SIG-M5 (cell line): ENCODE data around the gene ARSK.

Experiments used
- DNase-seq: peaks from one replicate; lab custom pipeline; 2025; lab: John Stamatoyannopoulos, UW

The ARSK gene

DNA sequence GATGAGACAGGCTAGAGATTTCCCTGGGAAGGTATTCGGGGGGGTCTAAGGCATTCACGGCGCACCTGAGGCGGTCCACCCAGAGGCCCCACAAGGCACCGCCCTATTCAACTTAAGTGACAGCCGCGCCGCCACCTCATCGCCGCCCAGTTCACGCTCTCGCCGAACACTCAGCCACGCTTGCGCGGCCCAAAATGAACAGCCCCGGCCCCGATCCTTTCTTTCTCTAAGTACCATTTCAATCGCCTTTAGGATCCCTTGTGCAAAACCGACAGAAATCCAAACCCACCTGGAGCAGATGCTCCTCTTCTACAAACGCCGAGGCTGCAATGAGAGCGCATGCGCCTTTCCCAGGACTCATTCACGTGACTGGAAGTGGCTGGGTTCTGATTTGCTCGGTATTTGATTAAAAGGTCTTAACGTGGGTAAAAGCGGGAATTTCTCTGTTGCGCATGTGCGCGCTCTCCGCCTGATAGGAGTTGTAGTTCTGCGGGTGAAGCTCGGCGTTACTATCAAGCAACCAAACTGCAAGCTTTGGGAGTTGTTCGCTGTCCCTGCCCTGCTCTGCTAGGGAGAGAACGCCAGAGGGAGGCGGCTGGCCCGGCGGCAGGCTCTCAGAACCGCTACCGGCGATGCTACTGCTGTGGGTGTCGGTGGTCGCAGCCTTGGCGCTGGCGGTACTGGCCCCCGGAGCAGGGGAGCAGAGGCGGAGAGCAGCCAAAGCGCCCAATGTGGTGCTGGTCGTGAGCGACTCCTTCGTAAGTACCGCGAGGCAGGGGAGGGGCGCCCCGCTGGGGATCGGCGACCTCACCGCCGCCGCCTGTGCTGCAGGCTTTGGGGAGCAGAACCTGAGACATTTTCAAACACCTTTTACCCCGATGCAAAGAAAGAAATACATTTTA lies at the start of gene ARSK, which contains the start of gene SKIC3:
Gene ARSK (plus strand): TSS at position 455 of the 902 bp plus-strand sequence. CDS start 178 bp downstream, at position 633.
Gene SKIC3 (minus strand): TSS at position 331 of the 902 bp plus-strand sequence. CDS start 7,827 bp downstream, outside the sequence.
- DNase-seq = peak; percentile 97

DNA sequence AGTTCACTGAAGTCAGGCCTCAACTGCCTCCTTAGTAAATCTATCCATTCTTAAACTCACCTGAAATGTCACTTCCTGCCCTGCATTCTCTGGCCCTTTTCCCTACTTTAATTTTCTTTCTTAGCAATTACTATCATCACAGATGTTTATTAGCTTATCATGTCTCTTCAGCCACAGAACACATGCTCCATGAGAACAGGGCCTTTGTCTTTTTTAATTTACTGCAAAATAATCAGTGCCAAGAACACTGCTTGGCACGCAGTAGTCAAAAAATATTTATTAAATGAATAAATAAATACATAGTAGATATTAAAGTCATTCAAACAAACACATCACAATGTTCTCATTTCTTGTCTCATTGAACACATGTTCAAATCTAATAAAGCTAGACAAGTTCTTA lies 46.4 kb upstream of the ARSK start:
- DNase-seq = no peak

DNA sequence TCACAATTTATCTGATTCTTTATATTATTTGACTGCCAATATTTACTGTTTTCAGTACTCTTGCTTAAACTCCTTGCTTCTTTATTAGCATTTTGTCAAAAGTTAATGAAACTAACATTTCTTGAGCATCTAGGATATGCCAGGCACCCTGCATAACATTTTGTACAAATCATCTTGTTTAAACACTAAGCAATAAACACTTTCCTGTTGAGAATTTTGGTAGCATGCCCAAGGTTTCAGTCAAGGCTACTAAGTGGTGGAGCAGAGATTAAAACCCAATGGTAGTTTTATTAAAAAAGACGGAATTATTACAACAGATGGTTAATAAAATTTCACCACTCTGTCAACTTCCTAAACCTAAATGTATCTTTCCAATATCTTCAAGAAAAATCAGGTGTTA lies 43.3 kb upstream of the ARSK start:
- DNase-seq = no peak

- no peak for DNase-seq
Measured at GRCh38 chr5:95518417-95518816, 36.5 kb upstream of the ARSK start.

GRCh38 chr5:95519151-95519550 lies 35.8 kb upstream of the ARSK start:
- no peak for DNase-seq

GRCh38 chr5:95519681-95520080 lies 35.2 kb upstream of the ARSK start:
- no peak for DNase-seq

- DNase-seq = no peak
Measured at GRCh38 chr5:95520206-95520605, 34.7 kb upstream of the ARSK start.

DNA sequence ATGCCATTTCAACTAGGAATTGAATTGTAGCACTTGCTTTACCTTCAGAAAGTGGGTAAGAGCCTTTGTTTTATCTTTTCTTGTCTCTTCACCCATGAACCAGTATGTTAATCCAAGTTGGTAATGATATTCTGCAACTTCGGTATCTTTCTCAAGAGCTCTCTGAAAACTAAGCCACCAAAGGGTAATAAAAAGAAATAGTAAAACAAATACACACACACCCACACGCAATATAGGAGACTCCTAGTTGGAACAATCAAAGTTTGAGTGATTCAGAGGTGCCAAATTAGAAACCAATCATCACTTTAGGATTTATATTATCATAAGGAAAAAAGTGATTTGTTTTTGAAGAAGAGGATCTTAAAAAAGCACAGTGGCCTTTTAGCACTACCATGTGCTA lies 30.5 kb upstream of the ARSK start:
- DNase-seq = no peak

GRCh38 chr5:95526871-95527270 lies 28.0 kb upstream of the ARSK start:
- DNase-seq = no peak

GRCh38 chr5:95528565-95528964 lies 26.3 kb upstream of the ARSK start:
- no peak for DNase-seq

- DNase-seq = no peak
Measured at GRCh38 chr5:95530416-95530815, 24.5 kb upstream of the ARSK start.

DNA sequence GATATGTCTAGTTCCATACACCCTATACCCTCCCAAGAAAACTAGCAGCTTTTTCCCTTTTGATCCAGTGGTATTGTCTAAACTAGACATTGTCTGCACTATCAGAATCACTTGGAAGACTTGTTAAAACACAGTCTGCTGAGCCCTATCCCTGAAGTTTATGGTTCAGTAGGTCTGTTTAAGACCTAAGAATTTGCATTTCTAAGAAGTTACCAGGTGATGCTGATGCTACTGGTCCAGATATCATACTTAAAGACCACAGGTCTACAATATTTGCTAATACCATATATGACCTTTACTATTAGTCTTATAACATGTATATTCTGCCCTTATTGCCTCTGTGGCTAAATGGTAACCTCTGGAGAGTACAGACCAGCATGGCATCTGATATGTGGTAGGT lies 23.4 kb upstream of the ARSK start:
- DNase-seq = no peak

GRCh38 chr5:95532415-95532814 lies 22.5 kb upstream of the ARSK start:
- no peak for DNase-seq

GRCh38 chr5:95533106-95533505 lies 21.8 kb upstream of the ARSK start:
- no peak for DNase-seq

DNA sequence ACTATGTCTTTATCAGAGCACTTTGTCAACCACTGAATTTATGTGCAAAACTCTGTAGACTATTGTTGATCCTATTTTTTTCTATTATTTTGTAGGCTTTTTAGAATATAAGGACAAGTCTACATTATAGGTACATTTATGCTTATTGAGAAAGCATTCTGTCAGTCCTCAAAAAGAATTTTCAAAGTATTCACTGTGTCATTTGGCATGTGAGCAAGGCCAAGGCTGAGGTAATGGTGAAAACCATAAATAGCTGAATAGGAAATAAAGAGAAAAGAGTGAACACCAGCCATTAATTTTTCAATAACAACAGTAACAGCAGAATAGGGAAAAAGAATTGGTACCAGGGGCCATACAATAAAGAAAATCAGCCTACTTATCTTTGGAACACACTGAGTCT lies 21.1 kb upstream of the ARSK start:
- DNase-seq = no peak

GRCh38 chr5:95537501-95537900 lies 17.4 kb upstream of the ARSK start:
- DNase-seq = no peak

- no peak for DNase-seq
Measured at GRCh38 chr5:95543017-95543705, 11.7 kb upstream of the ARSK start.

GRCh38 chr5:95549030-95549429 lies 5.9 kb upstream of the ARSK start:
- no peak for DNase-seq

- peak; percentile 42 for DNase-seq
Measured at GRCh38 chr5:95554331-95554646, 612 bp upstream of the ARSK start.

GRCh38 chr5:95555553-95555952 lies 652 bp downstream of the ARSK start:
- DNase-seq = no peak

DNA sequence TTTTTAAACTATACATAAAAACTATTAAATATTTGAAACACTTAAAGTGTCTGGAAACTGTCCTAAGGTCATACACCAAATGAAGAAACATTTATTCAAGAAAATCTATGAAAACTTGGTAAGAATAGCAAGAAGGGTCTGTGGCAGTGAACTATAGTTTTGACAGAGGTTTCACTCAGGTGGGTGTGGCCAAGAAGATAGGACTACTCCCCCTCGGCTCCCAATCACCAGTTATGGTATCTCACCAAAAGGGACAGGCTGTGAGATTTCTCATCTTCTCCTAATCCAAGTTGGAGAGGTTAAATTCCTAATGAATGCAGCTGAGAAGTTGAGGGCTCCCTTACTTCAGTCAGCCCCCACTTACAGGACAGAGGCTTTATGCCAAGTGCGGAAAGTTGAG lies 2.9 kb downstream of the ARSK start:
- no peak for DNase-seq

GRCh38 chr5:95562282-95562681 lies 7.4 kb downstream of the ARSK start:
- no peak for DNase-seq

DNA sequence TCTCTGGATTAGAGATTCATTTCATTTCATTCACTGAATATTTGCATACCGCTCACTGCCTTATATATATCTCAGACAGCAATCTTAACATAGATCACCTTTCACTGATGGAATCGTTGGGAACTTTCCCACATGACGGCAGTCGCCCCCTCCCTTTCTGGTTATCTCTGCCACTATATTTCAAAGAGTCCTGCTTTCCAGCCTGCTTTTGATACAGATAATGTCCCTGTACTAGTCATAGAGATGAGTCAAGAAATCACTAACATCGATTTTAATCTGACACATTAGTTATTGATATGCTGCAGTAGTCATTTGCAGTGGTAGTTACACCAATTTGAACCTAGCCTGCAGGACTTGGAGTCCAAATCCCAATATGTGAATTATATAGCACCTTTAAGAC lies 8.5 kb downstream of the ARSK start:
- no peak for DNase-seq
